Renal cortex interstitium (tissue), 15 donors: Measurements from ENCODE around the gene ACTR5. TPM values are rescaled to one million over a fixed set of nuclear protein-coding genes. Genes with fewer than 3 reads are reported as not detected.

Experiments used
- DNase-seq, 11 donors: peaks; one replicate each; pipeline ENCODE4 v3.0.0-alpha.2; 2013; ENCODE audit warnings: low read depth in 9 of 11, low spot score in 4 of 11; ENCODE audit errors: extremely low read depth in 1 of 11
- long read RNA-seq, 16 experiments: transcript quantifications; one replicate each; lab custom pipeline, GENCODE V29; 2026
- polyA plus RNA-seq, 3 donors: library from polyadenylated mRNA; unstranded; fragments of 120-200 nt; gene quantifications; one replicate each; pipeline ENCODE4 v1.2.1, GENCODE V29; 2013; ENCODE audit not compliant: insufficient read length in 3 of 3

Gene ACTR5
- 10 to 100 TPM in 1 of 3 donors, 1 to 10 TPM in 2; 9.1 to 10.2 (median 9.5) TPM for polyA plus RNA-seq
- long read RNA-seq, donor 1, partial matches to known transcripts: 0 of 2 reads
- long read RNA-seq, donor 1, other reads (novel, unspliced or antisense): 0 of 2 reads
- long read RNA-seq, donor 2: 0 reads
- long read RNA-seq, donor 3, partial matches to known transcripts: 0 of 3 reads
- long read RNA-seq, donor 3, other reads (novel, unspliced or antisense): 0 of 3 reads
- long read RNA-seq, donor 4, partial matches to known transcripts: 0 of 1 reads
- long read RNA-seq, donor 4, other reads (novel, unspliced or antisense): 0 of 1 reads
- long read RNA-seq, donor 5, transcript ACTR5-201 (9 exons, 2,565 nt): major isoform, 6 of 6 reads
- long read RNA-seq, donor 5, partial matches to known transcripts: 0 of 6 reads
- long read RNA-seq, donor 5, other reads (novel, unspliced or antisense): 0 of 6 reads
- long read RNA-seq, donor 6, partial matches to known transcripts: 0 of 2 reads
- long read RNA-seq, donor 6, other reads (novel, unspliced or antisense): 0 of 2 reads
- long read RNA-seq, donor 7, partial matches to known transcripts: 0 of 1 reads
- long read RNA-seq, donor 7, other reads (novel, unspliced or antisense): 0 of 1 reads
- long read RNA-seq, donor 8, partial matches to known transcripts: 0 of 1 reads
- long read RNA-seq, donor 8, other reads (novel, unspliced or antisense): 0 of 1 reads
- long read RNA-seq, donor 9, partial matches to known transcripts: 0 of 1 reads
- long read RNA-seq, donor 9, other reads (novel, unspliced or antisense): 0 of 1 reads
- long read RNA-seq, donor 10, partial matches to known transcripts: 0 of 1 reads
- long read RNA-seq, donor 10, other reads (novel, unspliced or antisense): 0 of 1 reads
- long read RNA-seq, donor 11: 0 reads
- long read RNA-seq, donor 12, partial matches to known transcripts: 0 of 2 reads
- long read RNA-seq, donor 12, other reads (novel, unspliced or antisense): 0 of 2 reads
- long read RNA-seq, donor 13, partial matches to known transcripts: 0 of 1 reads
- long read RNA-seq, donor 13, other reads (novel, unspliced or antisense): 0 of 1 reads
- long read RNA-seq, donor 14, partial matches to known transcripts: 0 of 2 reads
- long read RNA-seq, donor 14, other reads (novel, unspliced or antisense): 0 of 2 reads
- long read RNA-seq, donor 15, partial matches to known transcripts: 0 of 4 reads
- long read RNA-seq, donor 15, other reads (novel, unspliced or antisense): 0 of 4 reads
- long read RNA-seq, donor 16, partial matches to known transcripts: 0 of 3 reads
- long read RNA-seq, donor 16, other reads (novel, unspliced or antisense): 0 of 3 reads

GRCh38 chr20:38748097-38748860, at the start of gene ACTR5:
Gene ACTR5 (plus strand): TSS chr20:38748460. CDS start chr20:38748479, 19 bp downstream.
- peak in 10 of 11 donors; percentile 80 to 88 (median 82) for DNase-seq

DNA sequence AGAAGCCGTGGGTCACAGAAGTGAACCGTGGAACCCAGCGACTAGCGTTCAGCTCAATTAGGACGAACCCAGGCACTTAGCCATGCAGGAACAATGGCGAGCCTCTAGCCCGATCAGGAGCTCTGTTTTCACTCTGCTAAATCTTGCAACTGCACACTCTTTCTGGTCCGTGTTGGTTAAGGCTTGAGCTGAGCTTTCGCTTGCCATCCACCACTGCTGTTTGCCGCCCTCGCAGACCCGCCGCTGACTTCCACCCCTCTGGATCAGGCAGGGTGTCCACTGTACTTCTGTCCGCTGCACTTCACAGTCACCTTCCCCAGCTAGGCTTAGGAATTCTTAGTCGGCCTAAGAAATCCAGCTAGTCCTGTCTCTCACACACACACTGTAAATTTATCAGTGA, 49.7 kb upstream of the ACTR5 start:
- DNase-seq: no peak

GRCh38 chr20:38700141-38700540, 48.1 kb upstream of the ACTR5 start:
- DNase-seq: no peak

GRCh38 chr20:38700926-38701325, 47.3 kb upstream of the ACTR5 start:
- DNase-seq: no peak

- DNase-seq: no peak
Observed at GRCh38 chr20:38703526-38703925, 44.7 kb upstream of the ACTR5 start.

- no peak for DNase-seq
Observed at GRCh38 chr20:38704136-38704535, 44.1 kb upstream of the ACTR5 start.

- DNase-seq: peak in 3 of 11 donors; percentile 75 to 80 (median 80)
Observed at GRCh38 chr20:38706509-38706908, 41.8 kb upstream of the ACTR5 start.

DNA sequence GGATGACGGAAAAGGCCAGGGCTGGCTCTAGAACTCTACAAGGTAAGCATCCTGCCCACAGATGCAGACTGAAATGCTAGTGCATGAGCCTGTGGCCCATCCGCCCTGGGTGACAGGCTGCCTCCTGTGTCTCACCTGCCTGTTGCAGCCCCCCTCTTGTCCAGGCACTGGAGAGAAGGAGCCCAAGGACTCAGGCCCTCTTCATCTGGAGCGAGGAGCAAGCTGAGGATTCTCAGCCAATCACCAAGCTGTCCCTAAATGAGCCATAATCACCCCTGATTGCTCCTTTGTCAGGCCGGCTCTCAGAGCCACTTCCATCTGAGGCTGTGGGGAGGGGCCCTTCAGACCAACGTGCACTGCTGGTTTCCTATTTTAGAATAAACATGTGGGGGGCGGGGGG, 34.0 kb upstream of the ACTR5 start:
- DNase-seq: no peak

DNA sequence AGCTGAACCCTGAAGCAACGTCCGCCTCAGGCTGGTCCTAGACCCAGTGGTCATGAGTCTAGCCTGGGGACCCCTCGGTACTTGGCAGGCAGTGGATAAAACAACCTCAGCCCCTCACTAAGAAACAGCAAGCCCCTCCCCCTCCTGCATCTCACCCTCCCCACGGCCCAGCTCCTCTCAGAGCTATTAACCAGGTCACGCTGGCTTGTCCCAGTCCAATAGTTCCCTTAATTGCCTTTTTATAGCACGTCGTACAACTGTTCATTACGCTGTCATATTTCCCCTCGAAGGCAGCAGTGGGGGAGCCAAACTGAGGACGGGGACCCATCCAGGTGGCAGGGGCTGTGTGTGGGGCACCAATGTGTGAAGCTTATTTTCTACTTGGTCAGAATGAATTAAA, 32.6 kb upstream of the ACTR5 start:
- DNase-seq: no peak

DNA sequence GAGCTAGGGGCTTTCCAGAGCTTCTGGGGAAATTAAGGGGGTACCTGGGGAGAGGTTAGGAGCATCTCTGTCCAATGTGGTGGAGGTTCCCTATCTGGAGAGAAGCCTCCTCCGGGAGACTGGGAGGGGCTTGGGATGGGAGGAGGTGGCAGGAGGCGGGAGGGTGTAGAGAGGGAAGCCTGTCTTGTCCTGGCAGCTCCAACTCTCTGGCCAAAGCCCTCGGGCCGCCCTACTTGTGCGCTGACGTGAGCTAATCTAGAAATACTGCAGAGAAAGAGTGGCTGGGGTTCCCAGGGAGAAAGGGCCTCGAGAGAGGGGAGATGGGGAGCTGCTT, 25.6 kb upstream of the ACTR5 start:
- DNase-seq: no peak

DNA sequence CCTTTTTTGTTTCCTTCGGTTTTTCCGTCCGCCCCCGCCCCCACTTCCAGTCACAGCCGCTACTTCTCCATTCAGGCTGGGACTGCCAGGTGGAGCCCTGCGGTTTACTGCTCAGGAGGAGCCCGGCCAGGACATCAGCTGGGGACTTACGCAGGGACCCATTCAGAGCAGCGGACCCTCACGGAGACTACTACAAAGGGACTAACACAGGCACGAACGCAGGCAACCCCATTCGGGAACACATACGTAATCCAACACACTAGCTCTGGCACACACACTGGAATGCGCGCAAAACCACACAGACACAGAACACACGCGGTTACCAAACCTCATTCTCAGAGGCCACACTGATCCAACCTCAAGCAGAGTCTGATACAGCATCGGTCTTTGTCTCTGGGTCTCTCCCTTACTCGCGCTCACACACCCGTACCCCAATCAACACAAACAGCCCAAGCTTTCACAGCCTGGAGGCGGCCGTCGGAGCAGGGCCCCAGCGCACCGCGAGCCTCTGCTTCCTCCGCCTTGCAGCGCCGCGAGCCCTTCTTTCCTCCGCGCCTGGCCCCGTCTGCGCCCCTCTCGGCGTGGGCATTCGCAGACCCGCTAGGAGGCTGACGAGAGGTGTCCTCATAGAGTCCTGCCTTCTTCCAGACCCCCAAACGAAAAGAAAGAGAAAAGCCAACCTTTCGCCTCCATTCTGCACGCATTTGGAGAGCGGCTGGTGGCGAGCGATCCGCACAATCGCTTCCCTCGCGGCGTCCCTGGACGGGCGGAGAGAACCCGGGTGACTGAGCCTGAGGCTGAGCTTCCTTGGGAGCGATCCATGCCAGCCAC, 25.0 kb upstream of the ACTR5 start:
- no peak for DNase-seq

- DNase-seq: no peak
Observed at GRCh38 chr20:38723848-38724625, 24.2 kb upstream of the ACTR5 start, which contains the start of gene SLC32A1. Gene SLC32A1 (plus strand): TSS chr20:38724486. CDS start chr20:38724725, 239 bp downstream.

DNA sequence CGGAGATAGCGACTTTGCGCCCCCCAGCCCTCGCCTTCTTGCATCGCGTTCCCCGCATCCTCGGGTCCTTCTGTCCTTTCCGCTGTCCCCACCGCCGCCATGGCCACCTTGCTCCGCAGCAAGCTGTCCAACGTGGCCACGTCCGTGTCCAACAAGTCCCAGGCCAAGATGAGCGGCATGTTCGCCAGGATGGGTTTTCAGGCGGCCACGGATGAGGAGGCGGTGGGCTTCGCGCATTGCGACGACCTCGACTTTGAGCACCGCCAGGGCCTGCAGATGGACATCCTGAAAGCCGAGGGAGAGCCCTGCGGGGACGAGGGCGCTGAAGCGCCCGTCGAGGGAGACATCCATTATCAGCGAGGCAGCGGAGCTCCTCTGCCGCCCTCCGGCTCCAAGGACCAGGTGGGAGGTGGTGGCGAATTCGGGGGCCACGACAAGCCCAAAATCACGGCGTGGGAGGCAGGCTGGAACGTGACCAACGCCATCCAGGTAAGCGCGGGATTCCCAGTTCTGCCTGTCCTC, 23.6 kb upstream of the ACTR5 start:
- no peak for DNase-seq

DNA sequence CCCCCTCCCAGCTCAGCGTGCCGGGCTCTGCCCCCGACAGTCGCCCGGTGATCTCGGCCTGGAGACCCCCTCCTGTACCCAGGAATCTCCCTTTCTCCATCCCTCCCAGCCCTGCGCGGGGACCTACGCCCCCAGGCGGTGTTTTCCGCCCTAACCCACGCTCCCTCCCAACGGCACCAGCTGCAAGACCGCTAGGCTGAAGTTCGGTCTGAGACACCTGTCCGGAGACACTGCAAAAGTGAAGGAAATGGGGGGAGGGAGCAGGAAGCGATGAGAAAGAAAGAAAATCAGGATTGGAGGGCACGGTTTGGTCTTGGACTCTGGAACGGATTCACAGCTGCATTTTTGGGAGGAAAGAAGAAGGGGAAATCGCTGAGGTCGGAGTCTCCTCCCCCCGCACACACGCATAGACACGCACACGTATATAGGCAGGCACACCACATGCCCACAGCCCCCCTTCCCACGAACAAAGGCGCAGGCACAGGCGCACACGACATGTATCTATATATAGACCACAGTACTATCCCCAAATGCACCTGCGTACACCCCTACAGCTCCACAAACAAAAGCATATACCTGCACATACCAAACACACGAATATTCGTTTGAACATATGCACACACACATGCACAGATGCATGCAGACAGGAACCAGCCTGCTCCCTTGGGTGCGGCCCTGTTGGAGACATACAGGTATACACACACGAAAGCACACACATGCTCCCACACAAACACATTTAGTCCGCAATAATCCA, 22.9 kb upstream of the ACTR5 start:
- DNase-seq: no peak

- DNase-seq: no peak
Observed at GRCh38 chr20:38725931-38726803, 22.1 kb upstream of the ACTR5 start.
